Measurements from ENCODE around the gene ELL2.
"Not testable (repeated sequence)": the region's sequence is repeated elsewhere in the genome, so short reads cannot be mapped to it uniquely, and the experiment has no call there.

The ELL2 gene

DNA sequence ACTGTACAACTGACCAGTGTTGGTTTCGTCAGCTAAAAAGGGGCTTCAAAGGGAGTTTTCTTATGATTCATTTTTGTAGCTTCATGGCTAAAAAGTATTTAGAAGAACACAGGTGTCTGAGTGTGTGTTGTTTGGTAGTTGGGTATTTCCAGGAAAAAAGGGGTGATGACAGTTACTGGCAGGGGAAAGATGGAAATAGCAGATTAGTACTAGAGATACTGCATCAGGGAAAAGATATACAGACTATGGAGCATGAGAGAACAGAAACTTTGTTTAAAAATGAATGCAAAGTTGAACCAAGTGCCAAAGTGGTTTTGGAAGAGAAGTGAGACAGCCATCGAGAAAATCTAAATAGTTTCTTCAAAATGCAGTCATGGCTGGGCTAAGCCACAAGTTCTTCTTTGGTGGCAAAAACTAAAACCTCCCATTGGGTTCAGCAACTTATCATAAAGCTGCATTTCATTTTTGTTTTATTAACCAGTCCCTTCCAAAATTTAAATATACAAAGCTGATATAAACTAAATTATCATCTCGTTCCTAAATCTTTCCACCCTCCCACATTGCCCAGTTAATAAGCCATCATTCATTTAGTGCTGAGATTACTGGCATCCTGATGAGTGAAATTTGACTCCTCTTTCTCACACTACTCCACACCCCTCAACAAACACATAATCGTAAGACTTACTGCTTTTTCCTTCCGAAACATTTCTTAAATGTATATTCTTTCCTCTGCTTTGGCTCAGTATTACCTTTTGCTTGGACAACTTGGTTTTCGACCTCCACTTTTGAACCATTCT, 33.5 kb downstream of the ELL2 start:
- TF ChIP-seq, protein P1, sequence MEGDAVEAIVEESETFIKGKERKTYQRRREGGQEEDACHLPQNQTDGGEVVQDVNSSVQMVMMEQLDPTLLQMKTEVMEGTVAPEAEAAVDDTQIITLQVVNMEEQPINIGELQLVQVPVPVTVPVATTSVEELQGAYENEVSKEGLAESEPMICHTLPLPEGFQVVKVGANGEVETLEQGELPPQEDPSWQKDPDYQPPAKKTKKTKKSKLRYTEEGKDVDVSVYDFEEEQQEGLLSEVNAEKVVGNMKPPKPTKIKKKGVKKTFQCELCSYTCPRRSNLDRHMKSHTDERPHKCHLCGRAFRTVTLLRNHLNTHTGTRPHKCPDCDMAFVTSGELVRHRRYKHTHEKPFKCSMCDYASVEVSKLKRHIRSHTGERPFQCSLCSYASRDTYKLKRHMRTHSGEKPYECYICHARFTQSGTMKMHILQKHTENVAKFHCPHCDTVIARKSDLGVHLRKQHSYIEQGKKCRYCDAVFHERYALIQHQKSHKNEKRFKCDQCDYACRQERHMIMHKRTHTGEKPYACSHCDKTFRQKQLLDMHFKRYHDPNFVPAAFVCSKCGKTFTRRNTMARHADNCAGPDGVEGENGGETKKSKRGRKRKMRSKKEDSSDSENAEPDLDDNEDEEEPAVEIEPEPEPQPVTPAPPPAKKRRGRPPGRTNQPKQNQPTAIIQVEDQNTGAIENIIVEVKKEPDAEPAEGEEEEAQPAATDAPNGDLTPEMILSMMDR (IDR thresholded peaks at IDR 0.05; ENCODE audit: insufficient read depth, low read depth, low read length, missing control alignments) = no peak
- peak; percentile 89 for DNase-seq (ENCODE audit: low read depth)
- no peak overlapping the region; the same call in 1 of the 2 replicates for H3K4me3 ChIP-seq (ENCODE audit: low read depth, low read length)

DNA sequence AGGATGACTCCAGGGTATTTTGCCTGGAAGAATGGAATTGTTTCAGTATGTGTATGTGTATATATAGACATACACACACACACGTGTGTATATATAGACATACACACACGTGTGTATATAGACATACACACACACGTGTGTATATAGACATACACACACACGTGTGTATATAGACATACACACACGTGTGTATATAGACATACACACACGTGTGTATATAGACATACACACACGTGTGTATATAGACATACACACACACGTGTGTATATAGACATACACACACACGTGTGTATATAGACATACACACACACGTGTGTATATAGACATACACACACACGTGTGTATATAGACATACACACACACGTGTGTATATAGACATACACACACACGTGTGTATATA, 34.4 kb downstream of the ELL2 start:
- DNase-seq (ENCODE audit: low read depth); H3K4me3 ChIP-seq (ENCODE audit: low read depth, low read length): not testable (repeated sequence)

DNA sequence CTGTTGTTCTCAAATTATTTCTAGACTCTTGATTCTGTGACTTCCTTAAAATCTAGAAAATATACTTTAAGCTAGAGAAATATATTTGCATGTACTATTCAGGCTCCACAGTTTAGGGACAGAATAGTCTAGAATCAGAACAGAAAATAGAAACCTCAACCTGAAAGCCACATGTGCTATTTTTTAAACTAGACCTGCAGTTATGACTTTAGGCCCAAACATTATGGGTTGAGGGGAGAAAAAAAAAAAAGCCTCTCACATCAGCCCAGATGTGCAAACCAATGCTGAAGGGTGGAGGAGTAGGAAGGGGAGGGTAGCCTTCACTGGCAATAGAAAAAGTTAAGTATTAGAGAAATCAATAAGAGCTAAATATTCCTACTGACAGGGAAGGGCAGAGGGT, 35.7 kb downstream of the ELL2 start:
- DNase-seq (ENCODE audit: low read depth) = peak; percentile 91
- no peak overlapping the region for H3K4me3 ChIP-seq (ENCODE audit: low read depth, low read length)
- TF ChIP-seq, protein P1 (IDR thresholded peaks at IDR 0.05; ENCODE audit: insufficient read depth, low read depth, low read length, missing control alignments) = no peak

DNA sequence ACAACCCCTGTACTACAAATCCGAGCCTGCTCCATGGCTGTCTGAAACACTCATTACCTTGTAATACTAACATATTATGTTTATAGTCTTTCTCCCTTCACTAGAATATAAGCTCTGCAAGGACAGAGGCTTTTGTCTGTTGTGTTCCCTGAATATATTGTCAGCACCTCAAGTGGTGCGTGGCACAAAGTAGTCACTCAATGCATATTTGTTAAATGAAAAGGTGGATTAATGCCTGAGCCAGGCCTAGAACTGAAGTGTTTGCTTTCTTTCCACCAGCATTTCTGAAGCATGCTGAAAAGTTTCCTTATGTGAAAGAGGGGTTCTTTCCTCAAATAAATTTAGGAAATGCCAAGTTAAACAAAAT, 36.3 kb downstream of the ELL2 start:
- DNase-seq (ENCODE audit: low read depth) = no peak
- TF ChIP-seq, protein P1 (IDR thresholded peaks at IDR 0.05; ENCODE audit: insufficient read depth, low read depth, low read length, missing control alignments) = no peak
- H3K4me3 ChIP-seq (ENCODE audit: low read depth, low read length) = no peak overlapping the region

DNA sequence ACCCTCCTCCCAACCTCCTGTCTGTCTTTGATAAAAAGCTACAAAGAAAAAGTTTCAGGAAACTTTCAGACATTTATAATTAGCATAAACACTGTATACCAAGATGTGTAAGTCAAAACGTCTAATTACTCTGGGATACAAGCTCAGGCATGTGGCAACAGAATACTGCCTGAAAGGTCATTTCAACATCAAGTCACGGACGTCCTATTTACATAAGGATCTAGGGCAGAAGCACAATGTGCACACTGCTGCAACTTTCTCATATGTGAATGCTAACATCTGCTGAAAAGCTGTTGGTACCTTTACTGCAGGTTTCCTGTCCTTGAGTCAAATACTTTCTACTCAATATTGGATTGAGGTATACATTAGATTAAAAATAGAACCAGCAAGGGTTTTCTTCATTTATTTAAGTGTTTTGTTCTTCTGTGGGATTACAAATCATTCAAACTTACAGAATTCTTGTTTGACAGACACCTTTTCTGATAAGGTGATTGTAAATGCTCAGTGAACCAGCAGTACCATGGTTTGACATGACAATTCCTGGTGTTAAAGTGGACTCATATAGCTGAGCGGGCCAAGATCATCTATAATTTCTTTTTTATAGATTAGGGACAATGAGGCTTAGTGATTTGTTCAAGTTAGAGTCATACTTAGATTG, 36.8 kb downstream of the ELL2 start:
- H3K4me3 ChIP-seq (ENCODE audit: low read depth, low read length) = peak overlapping the region; percentile 3
- TF ChIP-seq, protein P1 (IDR thresholded peaks at IDR 0.05; ENCODE audit: insufficient read depth, low read depth, low read length, missing control alignments) = no peak
- peak; percentile 89 for DNase-seq (ENCODE audit: low read depth)

DNA sequence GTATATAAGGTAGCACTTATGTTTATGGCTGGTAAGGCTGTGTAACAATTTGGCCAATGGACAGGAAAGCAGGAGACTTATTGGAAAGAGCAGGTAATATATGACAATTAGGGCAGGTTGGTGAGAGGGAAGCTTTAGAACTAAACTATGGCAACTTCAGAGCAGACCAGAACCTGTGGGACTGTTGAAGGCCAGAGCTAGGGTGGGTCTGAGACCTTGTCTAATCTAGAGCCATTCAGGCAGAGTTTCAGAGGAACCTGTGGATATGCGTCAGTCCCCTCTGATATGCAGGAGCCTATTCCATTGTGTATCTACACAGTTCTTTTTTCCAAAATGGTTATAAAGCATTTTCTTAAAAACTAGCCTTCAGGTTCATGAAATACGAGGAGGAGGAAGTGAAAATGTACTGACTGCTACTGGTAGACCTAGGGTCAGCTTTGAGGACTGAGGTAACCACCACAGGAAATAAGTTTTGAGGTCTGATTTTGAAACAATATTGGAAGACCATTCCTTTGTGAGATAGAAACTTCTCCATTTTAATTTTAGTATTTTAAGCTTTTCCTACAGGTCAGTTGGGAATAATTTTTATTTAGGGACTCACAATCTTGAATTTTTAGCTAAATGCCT, 37.6 kb downstream of the ELL2 start:
- H3K4me3 ChIP-seq (ENCODE audit: low read depth, low read length) = peak overlapping the region; percentile 10; the same call in 1 of the 2 replicates
- TF ChIP-seq, protein P1 (IDR thresholded peaks at IDR 0.05; ENCODE audit: insufficient read depth, low read depth, low read length, missing control alignments) = no peak
- DNase-seq (ENCODE audit: low read depth) = peak; percentile 84

DNA sequence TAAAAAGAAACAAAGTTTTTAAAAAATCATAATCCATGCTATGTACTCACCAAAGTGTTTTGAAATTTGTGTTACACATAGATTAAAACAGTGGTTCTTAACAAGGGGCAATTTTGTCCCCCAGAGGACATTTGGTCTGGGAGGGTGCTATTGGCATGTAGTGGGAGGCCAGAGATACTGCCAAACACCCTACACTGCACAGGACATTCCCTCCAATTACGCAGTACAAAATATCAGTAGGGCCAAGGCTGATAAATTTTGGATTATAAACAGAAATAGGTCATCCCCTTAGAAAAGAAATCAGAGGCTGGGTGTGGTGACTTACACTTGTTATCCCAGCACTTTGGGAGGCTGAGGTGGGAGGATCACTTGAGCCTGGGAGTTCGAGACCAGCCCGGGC, 38.9 kb downstream of the ELL2 start:
- H3K4me3 ChIP-seq (ENCODE audit: low read depth, low read length) = no peak overlapping the region
- TF ChIP-seq, protein P1 (IDR thresholded peaks at IDR 0.05; ENCODE audit: insufficient read depth, low read depth, low read length, missing control alignments) = no peak
- DNase-seq (ENCODE audit: low read depth) = no peak
